ENCODE measurements around the gene PLSCR3.

PLSCR3 gene

DNA sequence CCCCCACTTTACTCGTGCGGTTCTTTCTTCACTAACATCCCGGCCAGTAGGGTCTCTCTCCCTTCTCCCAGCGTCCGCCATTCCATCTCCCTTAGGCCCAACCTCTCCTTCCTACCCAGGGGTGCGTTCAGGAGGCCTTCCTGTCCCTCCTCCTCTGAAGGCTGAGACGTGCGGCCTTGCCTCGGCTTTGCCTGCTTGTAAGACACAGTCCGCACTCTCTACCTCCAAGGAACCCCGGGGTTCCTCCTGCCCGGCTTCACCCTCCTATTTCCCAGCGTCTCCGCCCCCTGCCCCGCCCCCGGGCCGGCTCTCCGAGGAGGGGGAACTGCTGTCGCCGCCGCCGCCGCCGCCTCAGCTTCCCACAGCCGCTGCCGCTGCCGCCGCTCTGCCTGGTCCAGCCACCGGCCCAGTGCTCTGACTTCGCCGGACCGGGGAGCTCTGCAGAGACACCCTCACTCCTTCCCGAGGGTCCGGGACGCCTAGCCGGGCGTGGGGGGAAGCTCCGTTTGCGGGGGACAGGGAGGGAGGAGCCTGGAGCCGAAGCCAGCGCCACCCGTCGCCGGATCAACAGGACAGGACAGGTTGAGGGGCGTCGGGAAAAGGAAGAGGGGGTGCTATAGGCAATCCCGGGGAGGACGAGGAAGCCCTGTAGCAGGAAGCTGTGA, 43.8 kb upstream of the PLSCR3 start:
- peak overlapping the region; percentile 7 for H3K4me3 ChIP-seq (ENCODE audit: low read depth, low read length)
- peaks cover 10% of the 10 kb centered on the region for H3K4me1 ChIP-seq

DNA sequence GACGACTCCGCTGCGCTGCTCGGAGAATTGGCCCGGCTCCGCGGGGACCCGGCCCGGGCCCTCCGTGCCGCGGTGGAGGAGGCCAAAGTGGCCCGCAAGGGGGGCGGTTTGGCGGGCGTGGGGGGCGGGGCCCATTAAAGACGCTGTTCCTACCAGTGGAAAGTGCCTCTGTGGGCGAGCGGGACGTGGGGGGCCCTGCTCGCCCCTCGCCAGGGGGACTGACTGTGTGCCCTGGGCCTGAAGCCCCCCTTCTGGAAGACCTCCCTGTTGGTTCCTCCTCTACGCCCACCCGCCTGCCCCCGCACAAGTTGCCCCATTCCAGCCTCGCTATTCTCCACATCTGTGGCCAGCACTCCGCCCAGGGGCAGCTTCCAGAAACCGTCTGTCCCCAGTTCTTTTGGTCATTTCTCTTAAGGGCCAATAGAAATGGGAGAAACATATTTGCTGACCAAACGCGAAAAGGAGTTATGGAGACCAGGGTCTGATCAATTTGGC, 43.1 kb upstream of the PLSCR3 start:
- Histone ChIP-seq H3K9ac (peak overlapping the region; percentile 40), H3K36me3 (ENCODE audit: control insufficient read depth, insufficient read depth, low read length) (no peaks in the 10 kb centered on the region), H2AFZ (peak overlapping the region; percentile 88), H3K27me3 (ENCODE audit: control insufficient read depth, insufficient read depth, low read length) (no peaks in the 10 kb centered on the region), H3K79me2 (no peaks in the 10 kb centered on the region), H3K4me1 (peaks cover 10% of the 10 kb centered on the region), H3K4me2 (ENCODE audit: low read length) (peak overlapping the region; percentile 55), H3K4me3 (ENCODE audit: low read depth, low read length) (peak overlapping the region; percentile 25), H3K27ac (peak overlapping the region; percentile 74), H3K9me3 (ENCODE audit: control insufficient read depth, low read length) (no peaks in the 10 kb centered on the region)
- TF ChIP-seq, protein P1, sequence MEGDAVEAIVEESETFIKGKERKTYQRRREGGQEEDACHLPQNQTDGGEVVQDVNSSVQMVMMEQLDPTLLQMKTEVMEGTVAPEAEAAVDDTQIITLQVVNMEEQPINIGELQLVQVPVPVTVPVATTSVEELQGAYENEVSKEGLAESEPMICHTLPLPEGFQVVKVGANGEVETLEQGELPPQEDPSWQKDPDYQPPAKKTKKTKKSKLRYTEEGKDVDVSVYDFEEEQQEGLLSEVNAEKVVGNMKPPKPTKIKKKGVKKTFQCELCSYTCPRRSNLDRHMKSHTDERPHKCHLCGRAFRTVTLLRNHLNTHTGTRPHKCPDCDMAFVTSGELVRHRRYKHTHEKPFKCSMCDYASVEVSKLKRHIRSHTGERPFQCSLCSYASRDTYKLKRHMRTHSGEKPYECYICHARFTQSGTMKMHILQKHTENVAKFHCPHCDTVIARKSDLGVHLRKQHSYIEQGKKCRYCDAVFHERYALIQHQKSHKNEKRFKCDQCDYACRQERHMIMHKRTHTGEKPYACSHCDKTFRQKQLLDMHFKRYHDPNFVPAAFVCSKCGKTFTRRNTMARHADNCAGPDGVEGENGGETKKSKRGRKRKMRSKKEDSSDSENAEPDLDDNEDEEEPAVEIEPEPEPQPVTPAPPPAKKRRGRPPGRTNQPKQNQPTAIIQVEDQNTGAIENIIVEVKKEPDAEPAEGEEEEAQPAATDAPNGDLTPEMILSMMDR (IDR thresholded peaks at IDR 0.05): no peak

More for the DNA sequence above, 43.8 kb upstream of the PLSCR3 start:
- TF ChIP-seq, protein P1 (IDR thresholded peaks at IDR 0.05): no peak
- Histone ChIP-seq H3K27ac (peak overlapping the region; percentile 74), H3K27me3 (ENCODE audit: control insufficient read depth, insufficient read depth, low read length) (no peaks in the 10 kb centered on the region), H3K36me3 (ENCODE audit: control insufficient read depth, insufficient read depth, low read length) (no peaks in the 10 kb centered on the region), H3K9ac (no peak overlapping the region), H3K4me2 (ENCODE audit: low read length) (peak overlapping the region; percentile 16), H3K79me2 (no peaks in the 10 kb centered on the region), H3K9me3 (ENCODE audit: control insufficient read depth, low read length) (no peaks in the 10 kb centered on the region), H2AFZ (peak overlapping the region; percentile 25)

DNA sequence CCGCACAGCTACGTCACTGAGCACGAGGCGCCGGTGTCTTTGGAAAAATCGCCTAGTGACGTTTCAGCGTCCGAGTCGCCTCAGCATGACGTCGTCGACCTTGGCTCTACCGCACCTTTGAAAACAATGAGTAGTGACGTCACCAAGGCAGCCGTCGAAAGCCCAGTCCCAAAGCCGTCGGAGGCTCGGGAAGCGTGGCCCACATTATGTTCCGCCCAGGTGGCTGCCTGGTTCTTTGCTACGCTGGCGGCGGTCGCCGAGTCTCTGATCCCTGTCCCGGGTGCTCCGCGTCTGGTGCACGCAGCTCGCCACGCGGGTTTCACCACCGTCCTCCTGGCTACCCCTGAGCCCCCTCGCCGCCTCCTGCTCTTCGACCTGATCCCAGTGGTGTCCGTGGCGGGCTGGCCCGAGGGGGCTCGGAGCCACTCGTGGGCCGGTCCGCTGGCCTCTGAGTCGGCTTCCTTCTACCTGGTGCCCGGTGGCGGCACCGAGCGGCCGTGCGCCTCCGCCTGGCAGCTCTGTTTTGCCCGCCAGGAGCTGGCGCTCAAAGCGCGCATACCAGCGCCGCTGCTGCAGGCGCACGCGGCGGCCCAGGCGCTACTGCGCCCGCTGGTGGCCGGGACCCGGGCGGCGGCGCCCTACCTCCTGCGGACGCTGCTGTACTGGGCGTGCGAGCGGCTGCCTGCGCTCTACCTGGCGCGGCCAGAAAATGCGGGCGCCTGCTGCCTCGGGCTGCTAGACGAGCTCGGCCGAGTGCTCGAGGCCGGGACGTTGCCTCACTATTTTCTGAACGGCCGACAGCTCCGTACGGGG, 42.4 kb upstream of the PLSCR3 start:
- H3K9me3 ChIP-seq (ENCODE audit: control insufficient read depth, low read length): no peaks in the 10 kb centered on the region
- peak overlapping the region; percentile 72 for H3K4me2 ChIP-seq (ENCODE audit: low read length)
- H3K4me1 ChIP-seq: peaks cover 10% of the 10 kb centered on the region
- no peaks in the 10 kb centered on the region for H3K27me3 ChIP-seq (ENCODE audit: control insufficient read depth, insufficient read depth, low read length)
- TF ChIP-seq, protein P1 (IDR thresholded peaks at IDR 0.05): peak; percentile 96
- peak overlapping the region; percentile 74 for H3K27ac ChIP-seq
- peak overlapping the region; percentile 88 for H2AFZ ChIP-seq
- H3K36me3 ChIP-seq (ENCODE audit: control insufficient read depth, insufficient read depth, low read length): no peaks in the 10 kb centered on the region
- H3K4me3 ChIP-seq (ENCODE audit: low read depth, low read length): peak overlapping the region; percentile 70
- H3K79me2 ChIP-seq: no peaks in the 10 kb centered on the region
- H3K9ac ChIP-seq: peak overlapping the region; percentile 40

- H3K4me3 ChIP-seq (ENCODE audit: low read depth, low read length): peak overlapping the region; percentile 70
These were observed 41.6 kb upstream of the PLSCR3 start for GRCh38 chr17:7435676-7436555.

More at GRCh38 chr17:7435676-7436555, 41.6 kb upstream of the PLSCR3 start:
- peak overlapping the region; percentile 72 for H3K4me2 ChIP-seq (ENCODE audit: low read length)
- no peak overlapping the region for H3K9ac ChIP-seq
- peak overlapping the region; percentile 88 for H2AFZ ChIP-seq
- no peak overlapping the region for H3K27ac ChIP-seq
- H3K27me3 ChIP-seq (ENCODE audit: control insufficient read depth, insufficient read depth, low read length): no peaks in the 10 kb centered on the region
- TF ChIP-seq, protein P1 (IDR thresholded peaks at IDR 0.05): peak; percentile 5
- no peaks in the 10 kb centered on the region for H3K36me3 ChIP-seq (ENCODE audit: control insufficient read depth, insufficient read depth, low read length)
- H3K9me3 ChIP-seq (ENCODE audit: control insufficient read depth, low read length): no peaks in the 10 kb centered on the region
- peaks cover 7% of the 10 kb centered on the region for H3K4me1 ChIP-seq
- no peaks in the 10 kb centered on the region for H3K79me2 ChIP-seq

Data from parathyroid adenoma (tissue), 2 donors.